ENCODE measurements around the gene SOX5. TPM values are rescaled to one million over a fixed set of nuclear protein-coding genes. Genes with fewer than 3 reads are reported as not detected.
"Not testable (repeated sequence)": the region's sequence is repeated elsewhere in the genome, so short reads cannot be mapped to it uniquely, and the experiment has no call there.

Gene SOX5
- polyA plus RNA-seq, 1 experiment: 6.7 TPM

DNA sequence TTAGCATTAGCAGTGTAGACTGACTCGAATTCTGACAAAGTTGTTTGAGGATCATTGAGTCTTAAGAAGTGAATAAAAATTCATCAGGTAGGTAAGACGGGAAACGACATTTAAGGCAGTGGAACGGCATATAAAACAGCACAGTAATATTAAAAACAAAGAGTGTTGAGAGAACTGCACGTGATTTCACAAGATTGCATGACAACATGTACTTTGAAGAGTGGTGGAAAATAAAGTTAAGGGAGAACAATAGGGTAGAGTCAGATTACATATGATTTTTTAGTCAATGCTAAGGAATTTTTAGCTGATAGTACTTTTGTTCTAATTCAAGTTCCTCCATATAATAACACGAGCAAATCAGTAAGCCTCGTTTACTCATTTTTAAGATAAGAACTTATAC lies 115.4 kb downstream of the SOX5 start:
- no peaks in the 10 kb centered on the region for H3K9me3 ChIP-seq (ENCODE audit: control insufficient read depth, insufficient read depth, low read length)
- ChIA-PET CTCF (no interaction called here), POLR2A (no interaction called here)
- no peaks in the 10 kb centered on the region for H3K27me3 ChIP-seq (ENCODE audit: control insufficient read depth, insufficient read depth, low read length)
- DNase-seq (ENCODE audit: low read depth, low spot score): no peak
- no peak overlapping the region for H3K4me3 ChIP-seq (ENCODE audit: low read depth, low read length)
- TF ChIP-seq, protein P1, sequence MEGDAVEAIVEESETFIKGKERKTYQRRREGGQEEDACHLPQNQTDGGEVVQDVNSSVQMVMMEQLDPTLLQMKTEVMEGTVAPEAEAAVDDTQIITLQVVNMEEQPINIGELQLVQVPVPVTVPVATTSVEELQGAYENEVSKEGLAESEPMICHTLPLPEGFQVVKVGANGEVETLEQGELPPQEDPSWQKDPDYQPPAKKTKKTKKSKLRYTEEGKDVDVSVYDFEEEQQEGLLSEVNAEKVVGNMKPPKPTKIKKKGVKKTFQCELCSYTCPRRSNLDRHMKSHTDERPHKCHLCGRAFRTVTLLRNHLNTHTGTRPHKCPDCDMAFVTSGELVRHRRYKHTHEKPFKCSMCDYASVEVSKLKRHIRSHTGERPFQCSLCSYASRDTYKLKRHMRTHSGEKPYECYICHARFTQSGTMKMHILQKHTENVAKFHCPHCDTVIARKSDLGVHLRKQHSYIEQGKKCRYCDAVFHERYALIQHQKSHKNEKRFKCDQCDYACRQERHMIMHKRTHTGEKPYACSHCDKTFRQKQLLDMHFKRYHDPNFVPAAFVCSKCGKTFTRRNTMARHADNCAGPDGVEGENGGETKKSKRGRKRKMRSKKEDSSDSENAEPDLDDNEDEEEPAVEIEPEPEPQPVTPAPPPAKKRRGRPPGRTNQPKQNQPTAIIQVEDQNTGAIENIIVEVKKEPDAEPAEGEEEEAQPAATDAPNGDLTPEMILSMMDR (IDR thresholded peaks at IDR 0.05; ENCODE audit: low read depth, low read length): no peak
- no peak overlapping the region for H3K27ac ChIP-seq (ENCODE audit: low read depth, low read length)

DNA sequence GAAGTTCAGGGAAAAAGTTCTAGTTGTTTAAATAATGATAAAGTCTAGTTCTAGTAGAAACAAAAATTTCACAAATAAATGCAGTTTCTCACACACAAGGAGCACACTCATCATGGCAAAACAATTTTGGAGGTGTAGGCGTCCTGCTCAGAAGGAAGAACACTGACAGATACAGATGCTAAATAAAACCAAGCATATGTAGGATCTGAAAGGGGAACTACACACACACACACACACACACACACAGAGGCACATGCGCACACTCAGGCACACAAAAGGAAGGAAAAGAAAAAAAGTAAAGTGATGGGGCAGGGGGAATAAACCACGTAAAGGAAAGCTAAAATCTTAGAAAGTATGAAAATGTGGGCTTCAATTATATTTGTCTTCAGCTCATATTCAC lies 117.7 kb downstream of the SOX5 start:
- Histone ChIP-seq H3K4me3 (ENCODE audit: low read depth, low read length) (no peak overlapping the region), H3K27me3 (ENCODE audit: control insufficient read depth, insufficient read depth, low read length) (no peaks in the 10 kb centered on the region), H3K9me3 (ENCODE audit: control insufficient read depth, insufficient read depth, low read length) (no peaks in the 10 kb centered on the region), H3K27ac (ENCODE audit: low read depth, low read length) (no peak overlapping the region)
- CTCF ChIA-PET: no interaction called here
- DNase-seq (ENCODE audit: low read depth, low spot score): no peak
- POLR2A ChIA-PET: no interaction called here
- TF ChIP-seq, protein P1 (IDR thresholded peaks at IDR 0.05; ENCODE audit: low read depth, low read length): no peak

DNA sequence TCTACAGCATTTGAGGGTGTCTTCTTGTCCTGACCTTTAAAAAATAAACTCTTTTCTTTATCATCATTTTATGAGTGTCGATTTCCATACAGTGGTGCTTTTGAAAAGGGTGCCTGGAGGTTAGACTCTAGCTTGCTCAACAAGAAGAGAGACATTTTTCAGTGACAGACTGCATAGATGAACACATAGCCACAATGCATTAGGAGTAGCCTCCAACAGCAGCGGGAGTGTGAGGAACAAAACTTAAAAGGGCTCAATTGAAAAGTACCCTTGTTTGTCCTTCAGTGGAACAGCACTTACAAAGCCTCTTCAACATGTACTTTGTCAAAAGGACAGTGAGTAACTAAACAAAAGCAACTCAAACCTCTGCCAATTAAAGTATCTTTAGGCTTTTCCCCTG lies 119.3 kb downstream of the SOX5 start:
- CTCF ChIA-PET: no interaction called here
- no peaks in the 10 kb centered on the region for H3K27me3 ChIP-seq (ENCODE audit: control insufficient read depth, insufficient read depth, low read length)

DNA sequence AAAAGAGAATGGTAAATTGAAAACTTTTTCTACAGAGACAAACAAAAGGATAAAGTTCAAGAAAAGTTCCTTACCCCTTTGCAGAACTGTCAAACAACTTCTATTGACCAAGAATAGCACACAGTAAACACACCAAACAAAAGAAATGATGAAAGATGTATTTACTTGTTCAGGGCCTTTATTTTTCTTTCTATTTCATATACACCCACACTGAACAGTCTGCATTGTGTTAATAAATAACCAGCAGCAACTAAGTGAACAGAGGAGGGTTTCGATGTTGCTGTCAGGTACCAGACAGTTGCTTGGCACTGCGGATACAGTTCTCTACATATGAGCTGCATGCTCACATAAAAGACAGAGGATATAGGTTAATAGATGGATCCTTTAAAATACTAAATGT lies 122.1 kb downstream of the SOX5 start:
- TF ChIP-seq, protein P1 (IDR thresholded peaks at IDR 0.05; ENCODE audit: low read depth, low read length): no peak
- no peak overlapping the region for H3K4me3 ChIP-seq (ENCODE audit: low read depth, low read length)
- POLR2A ChIA-PET: no interaction called here
- no peak overlapping the region for H3K27ac ChIP-seq (ENCODE audit: low read depth, low read length)
- no peak for DNase-seq (ENCODE audit: low read depth, low spot score)
- H3K27me3 ChIP-seq (ENCODE audit: control insufficient read depth, insufficient read depth, low read length): no peaks in the 10 kb centered on the region
- H3K9me3 ChIP-seq (ENCODE audit: control insufficient read depth, insufficient read depth, low read length): no peaks in the 10 kb centered on the region
- CTCF ChIA-PET: no interaction called here

More for the DNA sequence above, 119.3 kb downstream of the SOX5 start:
- TF ChIP-seq, protein P1 (IDR thresholded peaks at IDR 0.05; ENCODE audit: low read depth, low read length): no peak
- no peak overlapping the region for H3K4me3 ChIP-seq (ENCODE audit: low read depth, low read length)
- no peak for DNase-seq (ENCODE audit: low read depth, low spot score)
- H3K27ac ChIP-seq (ENCODE audit: low read depth, low read length): no peak overlapping the region
- POLR2A ChIA-PET: no interaction called here
- H3K9me3 ChIP-seq (ENCODE audit: control insufficient read depth, insufficient read depth, low read length): no peaks in the 10 kb centered on the region

DNA sequence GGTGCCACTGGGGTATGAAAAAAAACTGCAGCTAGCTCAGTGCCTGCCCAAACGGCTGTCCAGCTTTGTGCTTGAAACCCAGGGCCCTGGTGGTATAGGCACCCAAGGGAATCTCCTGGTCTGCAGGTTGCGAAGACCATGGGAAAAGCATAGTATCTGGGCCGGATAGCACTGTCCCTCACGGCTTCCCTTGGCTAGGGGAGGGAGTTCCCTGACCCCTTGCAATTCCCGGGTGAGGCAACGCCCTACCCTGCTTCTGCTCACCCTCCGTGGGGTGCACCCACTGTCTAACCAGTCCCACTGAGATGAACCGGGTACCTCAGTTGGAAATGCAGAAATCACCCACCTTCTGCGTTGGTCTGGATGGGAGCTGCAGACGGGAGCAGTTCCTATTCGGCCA lies 124.3 kb downstream of the SOX5 start:
- H3K27me3 ChIP-seq (ENCODE audit: control insufficient read depth, insufficient read depth, low read length); POLR2A ChIA-PET; DNase-seq (ENCODE audit: low read depth, low spot score); CTCF ChIA-PET; H3K4me3 ChIP-seq (ENCODE audit: low read depth, low read length); H3K27ac ChIP-seq (ENCODE audit: low read depth, low read length); H3K9me3 ChIP-seq (ENCODE audit: control insufficient read depth, insufficient read depth, low read length): not testable (repeated sequence)

DNA sequence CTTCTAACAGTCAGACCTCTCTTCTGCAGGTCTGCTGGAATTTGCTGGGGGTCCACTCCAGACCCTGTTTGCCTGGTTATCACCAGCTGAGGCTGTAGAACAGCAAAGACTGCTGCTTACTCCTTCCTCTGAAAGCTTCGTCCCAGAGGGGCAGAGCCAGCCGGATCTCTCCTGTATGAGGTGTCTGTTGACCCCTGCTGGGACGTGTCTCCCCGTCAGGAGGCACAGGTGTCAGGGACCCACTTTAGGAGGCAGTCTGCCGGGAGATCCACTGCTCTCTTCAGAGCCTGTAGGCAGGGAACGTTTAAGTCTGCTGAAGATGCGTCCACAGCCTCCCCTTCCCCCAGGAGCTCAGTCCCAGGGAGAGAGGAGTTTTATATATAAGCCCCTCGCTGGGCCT lies 125.1 kb downstream of the SOX5 start:
- ChIA-PET POLR2A (no interaction called here), CTCF (no interaction called here)
- H3K9me3 ChIP-seq (ENCODE audit: control insufficient read depth, insufficient read depth, low read length): no peaks in the 10 kb centered on the region
- DNase-seq (ENCODE audit: low read depth, low spot score): no peak
- TF ChIP-seq, protein P1 (IDR thresholded peaks at IDR 0.05; ENCODE audit: low read depth, low read length): no peak
- no peak overlapping the region for H3K4me3 ChIP-seq (ENCODE audit: low read depth, low read length)
- H3K27ac ChIP-seq (ENCODE audit: low read depth, low read length): no peak overlapping the region
- H3K27me3 ChIP-seq (ENCODE audit: control insufficient read depth, insufficient read depth, low read length): no peaks in the 10 kb centered on the region

DNA sequence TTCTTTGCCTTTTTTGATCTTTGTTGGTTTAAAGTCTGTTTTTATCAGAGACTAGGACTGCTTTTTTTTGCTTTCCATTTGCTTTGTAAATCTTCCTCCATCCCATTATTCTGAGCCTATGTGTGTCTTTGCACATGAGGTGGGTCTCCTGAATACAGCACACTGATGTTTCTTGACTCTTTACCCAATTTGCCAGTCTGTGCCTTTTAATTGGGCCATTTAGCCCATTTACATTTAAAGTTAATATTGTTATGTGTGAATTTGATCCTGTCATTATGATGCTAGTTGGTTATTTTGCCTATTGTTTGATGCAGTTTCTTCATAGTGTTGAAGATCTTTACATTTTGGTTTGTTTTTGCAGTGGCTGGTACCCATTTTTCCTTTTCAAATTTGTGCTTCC lies 126.6 kb downstream of the SOX5 start:
- POLR2A ChIA-PET: not testable (repeated sequence)

More for the DNA sequence above, 126.6 kb downstream of the SOX5 start:
- H3K4me3 ChIP-seq (ENCODE audit: low read depth, low read length); DNase-seq (ENCODE audit: low read depth, low spot score); H3K27ac ChIP-seq (ENCODE audit: low read depth, low read length); H3K9me3 ChIP-seq (ENCODE audit: control insufficient read depth, insufficient read depth, low read length); CTCF ChIA-PET; H3K27me3 ChIP-seq (ENCODE audit: control insufficient read depth, insufficient read depth, low read length): not testable (repeated sequence)

All from AG04450 (cell line).